IMR-90 (cell line): ENCODE data around the gene SLC30A10. TPM values are rescaled to one million over a fixed set of nuclear protein-coding genes. Genes with fewer than 3 reads are reported as not detected.
"Not testable (repeated sequence)": the region's sequence is repeated elsewhere in the genome, so short reads cannot be mapped to it uniquely, and the experiment has no call there.

Source experiments
- ATAC-seq: fragments of 200-7000 bp; cut with Tn5 transposase; 2 replicates; pipeline ENCODE4 v1.9.1; 2020; ENCODE audit warnings: low read depth, mild to moderate bottlenecking, moderate library complexity
- BruUV-seq: library from RNA; stranded (reverse); fragments of 400-500 nt; replicated peaks from 2 replicates; lab custom pipeline; 2021; lab: Mats Ljungman, UMichigan
- CTCF ChIA-PET: fragments of 300-600 bp; formaldehyde crosslinking; extraction: SDS; loops from one replicate; lab custom pipeline; 2021; ENCODE audit warnings: antibody characterized with exemption; lab: Yijun Ruan, JAX
- POLR2A ChIA-PET: fragments of 300-600 bp; sonication (Branson Sonifier 250); formaldehyde crosslinking; loops from one replicate; lab custom pipeline; 2022; ENCODE audit warnings: antibody characterized with exemption; ENCODE audit not compliant: unreplicated experiment; lab: Charles Lee
- DNase-seq: peaks from one replicate; pipeline ENCODE4 v3.0.0; 2013
- H2AFZ ChIP-seq: replicated peaks from 2 replicates; pipeline ENCODE3; 2013; ENCODE audit warnings: low read length, mild to moderate bottlenecking; ENCODE audit not compliant: poor library complexity
- H2AK5ac ChIP-seq: 2 replicates; pipeline ENCODE4 v1.6.1; 2013; ENCODE audit warnings: low read depth, low read length, inconsistent platforms
- H2AK9ac ChIP-seq: replicated peaks from 2 replicates; pipeline ENCODE3; 2013; ENCODE audit warnings: mild to moderate bottlenecking, low read depth, low read length, moderate library complexity; ENCODE audit not compliant: poor library complexity
- H2BK120ac ChIP-seq: 2 replicates; pipeline ENCODE4 v1.6.1; 2013; ENCODE audit warnings: low read depth, low read length, inconsistent platforms
- H2BK15ac ChIP-seq: 3 replicates; pipeline ENCODE4 v1.6.1; 2013; ENCODE audit warnings: low read depth, low read length, inconsistent platforms
- H2BK20ac ChIP-seq: 2 replicates; pipeline ENCODE4 v1.6.1; 2013; ENCODE audit warnings: low read depth, mild to moderate bottlenecking, inconsistent platforms, low read length, moderate library complexity
- H2BK5ac ChIP-seq: 2 replicates; pipeline ENCODE4 v1.6.1; 2013; ENCODE audit warnings: mild to moderate bottlenecking, low read depth, low read length, inconsistent platforms; ENCODE audit not compliant: poor library complexity, severe bottlenecking
- H3K14ac ChIP-seq: replicated peaks from 2 replicates; pipeline ENCODE4 v1.6.1; 2013; ENCODE audit warnings: low read depth, low read length, inconsistent platforms
- H3K18ac ChIP-seq: 2 replicates; pipeline ENCODE4 v1.6.1; 2013; ENCODE audit warnings: low read depth, low read length, control low read depth
- H3K23ac ChIP-seq: 2 replicates; pipeline ENCODE4 v1.6.1; 2013; ENCODE audit warnings: low read depth, low read length, inconsistent platforms
- H3K27ac ChIP-seq: 2 replicates; pipeline ENCODE4 v1.5.1; 2013; ENCODE audit warnings: mild to moderate bottlenecking, control low read depth, low read length; ENCODE audit not compliant: insufficient read depth
- H3K27me3 ChIP-seq: 2 replicates; pipeline ENCODE4 v1.6.1; 2013; ENCODE audit warnings: low read length; ENCODE audit not compliant: control insufficient read depth, insufficient read depth
- H3K36me3 ChIP-seq: 2 replicates; pipeline ENCODE4 v1.6.1; 2013; ENCODE audit warnings: low read length, mixed read lengths; ENCODE audit not compliant: control insufficient read depth, insufficient read depth
- H3K4ac ChIP-seq: 2 replicates; pipeline ENCODE4 v1.6.1; 2013; ENCODE audit warnings: low read depth, low read length, inconsistent platforms
- H3K4me1 ChIP-seq: 2 replicates; pipeline ENCODE4 v1.6.1; 2013; ENCODE audit warnings: low read length, mixed read lengths; ENCODE audit not compliant: control insufficient read depth, insufficient read depth
- H3K4me2 ChIP-seq: 2 replicates; pipeline ENCODE4 v1.6.1; 2013; ENCODE audit warnings: low read depth, mild to moderate bottlenecking, control low read depth, low read length, moderate library complexity
- H3K4me3 ChIP-seq: 2 replicates; pipeline ENCODE4 v1.5.1; 2013; ENCODE audit warnings: low read depth, mild to moderate bottlenecking, control low read depth, low read length, moderate library complexity; ENCODE audit not compliant: insufficient read depth
- H3K56ac ChIP-seq: 2 replicates; pipeline ENCODE4 v1.6.1; 2013; ENCODE audit warnings: low read length, inconsistent platforms; ENCODE audit not compliant: insufficient read depth; ENCODE audit errors: extremely low read depth
- H3K79me1 ChIP-seq, 2 experiments: 2 replicates each; pipeline ENCODE4 v1.6.1; 2013; ENCODE audit warnings: low read length in 2 of 2, inconsistent platforms in 1 of 2, low read depth in 1 of 2
- H3K9ac ChIP-seq: 2 replicates; pipeline ENCODE4 v1.6.1; 2013; ENCODE audit warnings: low read depth, low read length, control low read depth
- H3K9me1 ChIP-seq: 2 replicates; pipeline ENCODE4 v1.6.1; 2013; ENCODE audit warnings: low read length, inconsistent platforms; ENCODE audit not compliant: insufficient read depth
- H3K9me3 ChIP-seq: 2 replicates; pipeline ENCODE4 v1.6.1; 2013; ENCODE audit warnings: low read length; ENCODE audit not compliant: control insufficient read depth, insufficient read depth
- H4K20me1 ChIP-seq: 2 replicates; pipeline ENCODE4 v1.6.1; 2013; ENCODE audit warnings: low read length, inconsistent platforms; ENCODE audit not compliant: insufficient read depth
- H4K5ac ChIP-seq: 2 replicates; pipeline ENCODE4 v1.6.1; 2013; ENCODE audit warnings: mild to moderate bottlenecking, low read depth, low read length, control low read depth
- H4K8ac ChIP-seq, 2 experiments: 2 replicates each; pipeline ENCODE4 v1.6.1; 2013; ENCODE audit warnings: low read depth in 2 of 2, low read length in 2 of 2, control low read depth in 1 of 2, inconsistent platforms in 1 of 2
- H4K91ac ChIP-seq: 2 replicates; pipeline ENCODE4 v1.6.1; 2013; ENCODE audit warnings: low read depth, low read length, inconsistent platforms; ENCODE audit not compliant: insufficient read depth
- WGBS, 2 experiments: methylation state at CpG; one replicate each; pipeline versions ENCODE4 v1.1.5 to v1.1.7; 2013; ENCODE audit warnings: missing lambda C conversion rate in 2 of 2; ENCODE audit not compliant: insufficient read length in 1 of 2; ENCODE audit errors: extremely low coverage in 2 of 2; 5-methylcytosine and 5-hydroxymethylcytosine counted together
- dilution Hi-C: fragments of 300-500 bp; cut with HindIII; formaldehyde crosslinking; loops from one replicate; pipeline ENCODE4 v1.14.3; 2018; ENCODE audit warnings: low sequenced_read_pairs; ENCODE audit not compliant: unreplicated experiment
- in situ Hi-C: fragments of 300-500 bp; cut with MboI; formaldehyde crosslinking; loops from 3 replicates; pipeline ENCODE4 v1.14.3; 2019; ENCODE audit warnings: low sequenced_read_pairs, inconsistent platforms, mixed read lengths
- intact Hi-C: fragments of 100-400 bp; cut with micrococcal nuclease; formaldehyde crosslinking; loops from 2 replicates; pipeline ENCODE4 v1.10.0; 2022
- polyA plus RNA-seq, 3 experiments: library from polyadenylated mRNA; depleted of rRNA; stranded (reverse); fragments of >200 nt; gene quantifications; 2 replicates each; pipeline ENCODE4 v1.2.3, GENCODE V29; 2012; ENCODE audit warnings: low replicate concordance in 1 of 3
- total RNA-seq: library from RNA; depleted of rRNA; stranded (reverse); fragments of >200 nt; gene quantifications from 2 replicates; pipeline ENCODE4 v1.2.3, GENCODE V29; 2012

The SLC30A10 gene
- total and polyA plus RNA-seq, 2 of the 4 experiments (the other 2 are of a cell fraction): not detected

GRCh38 chr1:219933763-219934162 lies 5.4 kb upstream of the SLC30A10 start:
- DNase-seq, H2BK120ac ChIP-seq, intact Hi-C loops, H2BK15ac ChIP-seq, H3K36me3 ChIP-seq, H3K27ac ChIP-seq, H3K4me1 ChIP-seq, H4K20me1 ChIP-seq, H3K23ac ChIP-seq, H3K56ac ChIP-seq, H3K79me1 ChIP-seq, H3K4ac ChIP-seq, H3K9ac ChIP-seq, H3K27me3 ChIP-seq, H4K8ac ChIP-seq, H2AFZ ChIP-seq, ATAC-seq, H3K4me2 ChIP-seq, H2AK5ac ChIP-seq, H3K4me3 ChIP-seq, H2BK20ac ChIP-seq, H2BK5ac ChIP-seq, H2AK9ac ChIP-seq, H3K18ac ChIP-seq, H4K5ac ChIP-seq, H3K9me3 ChIP-seq, dilution Hi-C loops, in situ Hi-C loops, POLR2A ChIA-PET, BruUV-seq, H4K91ac ChIP-seq, CTCF ChIA-PET, H3K14ac ChIP-seq, H3K9me1 ChIP-seq: not testable (repeated sequence)
- WGBS, 2 experiments: 87% methylated on average over 5 of the region's 11 CpGs; no CpG with 5 or more reads in 1 of the 2 experiments
